ENCODE measurements around the gene PPM1B. TPM values are rescaled to one million over a fixed set of nuclear protein-coding genes. Genes with fewer than 3 reads are reported as not detected.

The PPM1B gene
- total and polyA plus RNA-seq, 2 of the 8 experiments (the other 6 are each of a cell fraction or from before 2014, with no cell fraction given), result 43.6 to 126 TPM

- Histone ChIP-seq H3K4me3 (ENCODE audit: extremely low read depth in 1 of 4, insufficient read depth in 2 of 4, low read depth in 3 of 4, low read length in 4 of 4) (no peak overlapping the region), H4K5ac (ENCODE audit: insufficient read length, low read depth, low read length) (no peak overlapping the region), H2BK5ac (ENCODE audit: low read depth, low read length) (no peak overlapping the region), H3K4me2 (ENCODE audit: insufficient read depth in 1 of 2, low read depth in 2 of 2, low read length in 2 of 2) (no peak overlapping the region), H3K14ac (ENCODE audit: insufficient read length) (no peak overlapping the region), H4K8ac (ENCODE audit: extremely low read depth, insufficient read depth, low read length) (no peak overlapping the region), H3K36me3 (ENCODE audit: control insufficient read depth in 2 of 4, insufficient read depth in 4 of 4, low read length in 3 of 4) (no peaks in the 10 kb centered on the region), H4K91ac (replicated peaks; ENCODE audit: insufficient read length, low read length) (no peak overlapping the region), H2BK20ac (ENCODE audit: low read length) (no peak overlapping the region), H3K9ac (replicated peaks in 1 of 4; ENCODE audit: extremely low read depth in 1 of 4, low read depth in 3 of 4, low read length in 3 of 4) (no peak overlapping the region), H3K18ac (ENCODE audit: extremely low read depth, low read length) (no peak overlapping the region), H3K79me1 (ENCODE audit: low read depth, low read length) (no peaks in the 10 kb centered on the region), H2BK120ac (replicated peaks; ENCODE audit: low read depth, low read length) (no peak overlapping the region), H3K4ac (replicated peaks; ENCODE audit: insufficient read length, low read depth, low read length) (no peak overlapping the region), H4K20me1 (replicated peaks in 1 of 2; ENCODE audit: control insufficient read depth in 1 of 2, insufficient read depth in 2 of 2, low read length in 2 of 2) (no peaks in the 10 kb centered on the region), H3K56ac (replicated peaks; ENCODE audit: insufficient read length, low read depth, low read length) (no peak overlapping the region), H3K23me2 (ENCODE audit: low read depth, low read length) (no peaks in the 10 kb centered on the region), H3K9me3 (ENCODE audit: insufficient read depth in 2 of 2, low read depth in 1 of 2, low read length in 1 of 2) (no peaks in the 10 kb centered on the region), H3K23ac (ENCODE audit: insufficient read length) (no peak overlapping the region), H3K27me3 (replicated peaks in 1 of 4; ENCODE audit: control insufficient read depth in 3 of 4, extremely low read depth in 1 of 4, insufficient read depth in 3 of 4, low read length in 3 of 4) (no peaks in the 10 kb centered on the region), H3K27ac (ENCODE audit: low read depth, low read length) (no peak overlapping the region), H2AK5ac (ENCODE audit: low read depth, low read length) (no peak overlapping the region), H2AFZ (ENCODE audit: low read length) (no peak overlapping the region), H3K4me1 (replicated peaks in 1 of 4; ENCODE audit: control insufficient read depth in 3 of 4, insufficient read depth in 4 of 4, low read length in 3 of 4) (peaks cover 0 to 2% (median 0%) of the 10 kb centered on the region in 4 experiments; a peak in 1 of 7 replicates), H3K79me2 (ENCODE audit: control insufficient read depth in 1 of 2, insufficient read depth in 2 of 2, low read length in 2 of 2) (no peaks in the 10 kb centered on the region), H2BK12ac (ENCODE audit: low read depth, low read length) (no peak overlapping the region), H2BK15ac (ENCODE audit: low read length) (no peak overlapping the region)
- FAIRE-seq, result no peak
- ChIA-PET CTCF (ENCODE audit: partially characterized antibody) (interaction anchor here (0.7 to 1.9 kb wide), 5 partner anchors 10 to 78 kb away, joined by 3 to 9 read pairs (median 3); no protein-coding TSS in a partner anchor), POLR2A (ENCODE audit: partially characterized antibody) (no interaction called here)
- no peak for DNase-seq (ENCODE audit: low read depth in 1 of 2, low spot score in 2 of 2)
- 92% methylated on average over 3 of the region's 3 CpGs; no CpG with 5 or more reads in 1 of the 2 experiments for WGBS, 2 experiments (ENCODE audit: extremely low coverage in 1 of 2, insufficient coverage in 1 of 2, insufficient read length in 1 of 2, insufficient replicate concordance in 2 of 2, low coverage in 1 of 2, low lambda C conversion rate in 2 of 2, missing lambda C conversion rate in 1 of 2)
These were observed 104.4 kb downstream of the PPM1B start for GRCh38 chr2:44273076-44273475.
